Measurements from ENCODE around the gene MALL. TPM values are rescaled to one million over a fixed set of nuclear protein-coding genes. Genes with fewer than 3 reads are reported as not detected.
"Not testable (repeated sequence)": the region's sequence is repeated elsewhere in the genome, so short reads cannot be mapped to it uniquely, and the experiment has no call there.

MALL gene
- total and polyA plus RNA-seq, 2 of the 8 experiments (the other 6 are each of a cell fraction or from before 2014, with no cell fraction given) = 3.9 to 8.0 TPM

DNA sequence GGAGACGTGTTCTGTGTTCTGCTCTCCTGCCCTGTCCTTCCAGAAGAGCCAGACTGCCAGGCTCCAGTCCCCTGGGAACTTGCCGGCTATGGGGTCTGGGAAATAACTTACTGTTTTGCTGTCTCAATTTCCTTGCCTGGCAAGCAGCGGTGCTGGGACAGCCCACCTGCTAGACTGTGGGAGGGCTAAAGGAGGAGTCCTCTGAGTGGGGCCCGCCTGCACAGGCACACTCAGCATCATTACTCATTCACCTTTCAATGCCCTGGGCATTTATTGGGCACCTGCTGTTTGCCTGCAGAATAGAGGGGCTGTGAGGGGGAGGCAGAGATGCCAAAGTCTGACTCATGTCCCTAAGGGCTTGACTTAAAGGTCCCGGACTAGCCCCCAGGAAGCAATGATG lies 65.4 kb downstream of the MALL start:
- H3K4me2 ChIP-seq (ENCODE audit: insufficient read depth in 1 of 2, low read depth in 2 of 2, low read length in 2 of 2); H4K5ac ChIP-seq (ENCODE audit: insufficient read length, low read depth, low read length); H3K23me2 ChIP-seq (ENCODE audit: low read depth, low read length); DNase-seq (ENCODE audit: low read depth in 1 of 2, low spot score in 2 of 2); H3K9me3 ChIP-seq (ENCODE audit: insufficient read depth in 2 of 2, low read depth in 1 of 2, low read length in 1 of 2); H4K20me1 ChIP-seq (replicated peaks in 1 of 2; ENCODE audit: control insufficient read depth in 1 of 2, insufficient read depth in 2 of 2, low read length in 2 of 2); H3K27me3 ChIP-seq (replicated peaks in 1 of 4; ENCODE audit: control insufficient read depth in 3 of 4, extremely low read depth in 1 of 4, insufficient read depth in 3 of 4, low read length in 3 of 4); H2AFZ ChIP-seq (ENCODE audit: low read length); H2BK20ac ChIP-seq (ENCODE audit: low read length); H3K56ac ChIP-seq (replicated peaks; ENCODE audit: insufficient read length, low read depth, low read length); FAIRE-seq; H3K4me1 ChIP-seq (replicated peaks in 1 of 4; ENCODE audit: control insufficient read depth in 3 of 4, insufficient read depth in 4 of 4, low read length in 3 of 4); POLR2A ChIA-PET (ENCODE audit: partially characterized antibody); H3K18ac ChIP-seq (ENCODE audit: extremely low read depth, low read length); H2BK12ac ChIP-seq (ENCODE audit: low read depth, low read length); H3K79me1 ChIP-seq (ENCODE audit: low read depth, low read length); H3K79me2 ChIP-seq (ENCODE audit: control insufficient read depth in 1 of 2, insufficient read depth in 2 of 2, low read length in 2 of 2); H3K27ac ChIP-seq (ENCODE audit: low read depth, low read length); H4K91ac ChIP-seq (replicated peaks; ENCODE audit: insufficient read length, low read length); H2BK5ac ChIP-seq (ENCODE audit: low read depth, low read length); H2BK15ac ChIP-seq (ENCODE audit: low read length); H3K4ac ChIP-seq (replicated peaks; ENCODE audit: insufficient read length, low read depth, low read length); H3K36me3 ChIP-seq (ENCODE audit: control insufficient read depth in 2 of 4, insufficient read depth in 4 of 4, low read length in 3 of 4); CTCF ChIA-PET (ENCODE audit: partially characterized antibody); H3K9ac ChIP-seq (replicated peaks in 1 of 4; ENCODE audit: extremely low read depth in 1 of 4, low read depth in 3 of 4, low read length in 3 of 4); H2BK120ac ChIP-seq (replicated peaks; ENCODE audit: low read depth, low read length); H3K14ac ChIP-seq (ENCODE audit: insufficient read length); H3K23ac ChIP-seq (ENCODE audit: insufficient read length); H3K4me3 ChIP-seq (ENCODE audit: extremely low read depth in 1 of 4, insufficient read depth in 2 of 4, low read depth in 3 of 4, low read length in 4 of 4); H2AK5ac ChIP-seq (ENCODE audit: low read depth, low read length); H4K8ac ChIP-seq (ENCODE audit: extremely low read depth, insufficient read depth, low read length): not testable (repeated sequence)
- no CpG with 5 or more reads among the region's 5 CpGs for WGBS, 2 experiments (ENCODE audit: extremely low coverage in 1 of 2, insufficient coverage in 1 of 2, insufficient read length in 1 of 2, insufficient replicate concordance in 2 of 2, low coverage in 1 of 2, low lambda C conversion rate in 2 of 2, missing lambda C conversion rate in 1 of 2)

DNA sequence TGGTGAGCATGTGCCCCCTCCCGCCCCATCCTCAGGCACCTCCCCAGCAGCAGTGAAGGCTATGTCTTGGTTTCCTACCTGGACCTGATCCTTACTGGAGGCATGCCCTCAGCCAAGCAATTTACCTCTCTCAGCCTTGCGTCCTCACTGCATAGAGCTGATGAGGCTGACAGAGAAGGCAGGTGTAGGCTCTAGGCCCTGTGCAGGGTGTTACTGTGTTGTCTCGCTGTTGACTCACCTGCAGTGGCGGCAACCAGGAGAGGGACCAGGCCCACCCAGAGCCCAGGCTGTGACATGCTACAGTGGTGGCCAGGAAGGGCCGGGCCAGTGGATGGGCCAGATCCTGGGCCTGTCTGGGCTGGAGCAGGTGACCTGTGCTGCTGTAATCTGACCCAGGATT lies 65.9 kb downstream of the MALL start:
- H4K5ac ChIP-seq (ENCODE audit: insufficient read length, low read depth, low read length); H4K91ac ChIP-seq (replicated peaks; ENCODE audit: insufficient read length, low read length): not testable (repeated sequence)

More for the DNA sequence above, 65.9 kb downstream of the MALL start:
- H3K79me2 ChIP-seq (ENCODE audit: control insufficient read depth in 1 of 2, insufficient read depth in 2 of 2, low read length in 2 of 2); H3K4me2 ChIP-seq (ENCODE audit: insufficient read depth in 1 of 2, low read depth in 2 of 2, low read length in 2 of 2); H3K23ac ChIP-seq (ENCODE audit: insufficient read length); H3K27ac ChIP-seq (ENCODE audit: low read depth, low read length); H4K20me1 ChIP-seq (replicated peaks in 1 of 2; ENCODE audit: control insufficient read depth in 1 of 2, insufficient read depth in 2 of 2, low read length in 2 of 2); H4K8ac ChIP-seq (ENCODE audit: extremely low read depth, insufficient read depth, low read length); H3K9ac ChIP-seq (replicated peaks in 1 of 4; ENCODE audit: extremely low read depth in 1 of 4, low read depth in 3 of 4, low read length in 3 of 4); H2BK20ac ChIP-seq (ENCODE audit: low read length); H2AFZ ChIP-seq (ENCODE audit: low read length); CTCF ChIA-PET (ENCODE audit: partially characterized antibody); POLR2A ChIA-PET (ENCODE audit: partially characterized antibody); H3K23me2 ChIP-seq (ENCODE audit: low read depth, low read length); H3K27me3 ChIP-seq (replicated peaks in 1 of 4; ENCODE audit: control insufficient read depth in 3 of 4, extremely low read depth in 1 of 4, insufficient read depth in 3 of 4, low read length in 3 of 4); H2AK5ac ChIP-seq (ENCODE audit: low read depth, low read length); H2BK15ac ChIP-seq (ENCODE audit: low read length); H3K4me3 ChIP-seq (ENCODE audit: extremely low read depth in 1 of 4, insufficient read depth in 2 of 4, low read depth in 3 of 4, low read length in 4 of 4); H2BK12ac ChIP-seq (ENCODE audit: low read depth, low read length); DNase-seq (ENCODE audit: low read depth in 1 of 2, low spot score in 2 of 2); H3K56ac ChIP-seq (replicated peaks; ENCODE audit: insufficient read length, low read depth, low read length); H3K36me3 ChIP-seq (ENCODE audit: control insufficient read depth in 2 of 4, insufficient read depth in 4 of 4, low read length in 3 of 4); H2BK120ac ChIP-seq (replicated peaks; ENCODE audit: low read depth, low read length); H3K4ac ChIP-seq (replicated peaks; ENCODE audit: insufficient read length, low read depth, low read length); H3K4me1 ChIP-seq (replicated peaks in 1 of 4; ENCODE audit: control insufficient read depth in 3 of 4, insufficient read depth in 4 of 4, low read length in 3 of 4); H2BK5ac ChIP-seq (ENCODE audit: low read depth, low read length); H3K14ac ChIP-seq (ENCODE audit: insufficient read length); FAIRE-seq; H3K79me1 ChIP-seq (ENCODE audit: low read depth, low read length); H3K18ac ChIP-seq (ENCODE audit: extremely low read depth, low read length); H3K9me3 ChIP-seq (ENCODE audit: insufficient read depth in 2 of 2, low read depth in 1 of 2, low read length in 1 of 2): not testable (repeated sequence)
- 100% methylated on average over 1 of the region's 5 CpGs; no CpG with 5 or more reads in 1 of the 2 experiments for WGBS, 2 experiments (ENCODE audit: extremely low coverage in 1 of 2, insufficient coverage in 1 of 2, insufficient read length in 1 of 2, insufficient replicate concordance in 2 of 2, low coverage in 1 of 2, low lambda C conversion rate in 2 of 2, missing lambda C conversion rate in 1 of 2)
